Fibroblast of peridontal ligament (primary cell): Measurements from ENCODE around the gene APOD.
"Not testable (repeated sequence)": the region's sequence is repeated elsewhere in the genome, so short reads cannot be mapped to it uniquely, and the experiment has no call there.

Source experiments
- DNase-seq: peaks from one replicate; pipeline ENCODE4 v3.0.0-alpha.2; 2010; ENCODE audit errors: extremely low read depth

Gene APOD

GRCh38 chr3:195617784-195618659 is 34.3 kb upstream of the APOD start:
- DNase-seq, result not testable (repeated sequence)

GRCh38 chr3:195617134-195617533 is 33.4 kb upstream of the APOD start:
- DNase-seq, result not testable (repeated sequence)

- DNase-seq, result no peak
Measured at GRCh38 chr3:195616681-195617080, 32.9 kb upstream of the APOD start.

GRCh38 chr3:195615952-195616537 is 32.3 kb upstream of the APOD start:
- not testable (repeated sequence) for DNase-seq

GRCh38 chr3:195614672-195615504 is 31.1 kb upstream of the APOD start:
- not testable (repeated sequence) for DNase-seq

- no peak for DNase-seq
Measured at GRCh38 chr3:195613468-195614069, 29.8 kb upstream of the APOD start.

- no peak for DNase-seq
Measured at GRCh38 chr3:195612075-195612800, 28.5 kb upstream of the APOD start.

GRCh38 chr3:195609229-195609628 is 25.5 kb upstream of the APOD start:
- DNase-seq, result no peak

GRCh38 chr3:195601785-195602184 is 18.0 kb upstream of the APOD start:
- not testable (repeated sequence) for DNase-seq

- DNase-seq, result no peak
Measured at GRCh38 chr3:195601382-195601781, 17.6 kb upstream of the APOD start.

- DNase-seq, result not testable (repeated sequence)
Measured at GRCh38 chr3:195599926-195600325, 16.2 kb upstream of the APOD start.

- DNase-seq, result not testable (repeated sequence)
Measured at GRCh38 chr3:195599516-195599915, 15.8 kb upstream of the APOD start.

- DNase-seq, result no peak
Measured at GRCh38 chr3:195597848-195598247, 14.1 kb upstream of the APOD start.

- no peak for DNase-seq
Measured at GRCh38 chr3:195597229-195597628, 13.5 kb upstream of the APOD start.

- DNase-seq, result no peak
Measured at GRCh38 chr3:195596765-195597171, 13.0 kb upstream of the APOD start.

- DNase-seq, result no peak
Measured at GRCh38 chr3:195595785-195596531, 12.2 kb upstream of the APOD start.

- no peak for DNase-seq
Measured at GRCh38 chr3:195591852-195592251, 8.1 kb upstream of the APOD start.

- no peak for DNase-seq
Measured at GRCh38 chr3:195591220-195591619, 7.5 kb upstream of the APOD start.

GRCh38 chr3:195590381-195590780 is 6.6 kb upstream of the APOD start:
- not testable (repeated sequence) for DNase-seq

- not testable (repeated sequence) for DNase-seq
Measured at GRCh38 chr3:195589796-195590195, 6.1 kb upstream of the APOD start.
